Measurements from ENCODE around the gene LAD1.

- TF ChIP-seq CEBPB (IDR thresholded peaks at IDR 0.05) (no peak), CHD4 (IDR thresholded peaks at IDR 0.05; ENCODE audit: borderline replicate concordance) (no peak), POLR2A (IDR thresholded peaks at IDR 0.05; ENCODE audit: low read length) (no peak), HOXB5 (CRISPR knock-in tag; IDR thresholded peaks at IDR 0.05) (no peak), CHD2 (IDR thresholded peaks at IDR 0.05; ENCODE audit: low read length, partially characterized antibody) (no peak), HDAC2 (IDR thresholded peaks at IDR 0.05) (no peak), TP53 (CRISPR knock-in tag; IDR thresholded peaks at IDR 0.05) (no peak), CTCF (IDR thresholded peaks at IDR 0.05) (no peak)
Observed at GRCh38 chr1:201406831-201407406, 7.8 kb upstream of the LAD1 start.

All from A549 (cell line).